ENCODE results near the gene MEF2D.

DNA sequence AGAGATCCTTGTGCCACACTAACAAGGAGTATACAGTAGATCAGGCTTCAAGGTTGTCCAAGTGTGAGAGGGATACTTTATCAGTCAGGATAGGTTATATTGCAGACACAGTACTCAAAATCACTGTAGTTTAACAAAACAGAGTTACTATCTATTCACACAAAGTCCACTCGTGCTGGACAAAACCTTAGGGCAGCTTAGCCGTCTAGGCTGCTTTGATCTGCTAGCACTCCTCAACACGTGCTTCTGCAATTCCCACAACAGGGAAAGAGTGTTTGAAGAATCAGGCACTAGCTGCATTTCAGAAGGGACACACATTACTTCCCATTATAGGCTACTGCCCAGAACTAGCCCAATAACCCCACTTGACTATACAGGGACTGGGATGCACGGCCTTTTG, 39.5 kb downstream of the MEF2D start:
- TF ChIP-seq, protein P1, sequence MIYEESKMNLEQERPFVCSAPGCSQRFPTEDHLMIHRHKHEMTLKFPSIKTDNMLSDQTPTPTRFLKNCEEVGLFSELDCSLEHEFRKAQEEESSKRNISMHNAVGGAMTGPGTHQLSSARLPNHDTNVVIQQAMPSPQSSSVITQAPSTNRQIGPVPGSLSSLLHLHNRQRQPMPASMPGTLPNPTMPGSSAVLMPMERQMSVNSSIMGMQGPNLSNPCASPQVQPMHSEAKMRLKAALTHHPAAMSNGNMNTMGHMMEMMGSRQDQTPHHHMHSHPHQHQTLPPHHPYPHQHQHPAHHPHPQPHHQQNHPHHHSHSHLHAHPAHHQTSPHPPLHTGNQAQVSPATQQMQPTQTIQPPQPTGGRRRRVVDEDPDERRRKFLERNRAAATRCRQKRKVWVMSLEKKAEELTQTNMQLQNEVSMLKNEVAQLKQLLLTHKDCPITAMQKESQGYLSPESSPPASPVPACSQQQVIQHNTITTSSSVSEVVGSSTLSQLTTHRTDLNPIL (CRISPR knock-in tag; IDR thresholded peaks at IDR 0.05; ENCODE audit: low read depth) = no peak
- no peak for TF ChIP-seq TCF4 (CRISPR knock-in tag; IDR thresholded peaks at IDR 0.05; ENCODE audit: borderline replicate concordance)
- no peak for TF ChIP-seq RARB (CRISPR knock-in tag; IDR thresholded peaks at IDR 0.05)
- no peak for TF ChIP-seq ZFP3 (CRISPR knock-in tag; IDR thresholded peaks at IDR 0.05)
- no peak for TF ChIP-seq TOX (CRISPR knock-in tag; IDR thresholded peaks at IDR 0.05; ENCODE audit: borderline replicate concordance)
- no peak for TF ChIP-seq ZNF8 (CRISPR knock-in tag; IDR thresholded peaks at IDR 0.05)
- TF ChIP-seq PPARA (CRISPR knock-in tag; IDR thresholded peaks at IDR 0.05; ENCODE audit: borderline replicate concordance) = no peak
- TF ChIP-seq, protein P2, sequence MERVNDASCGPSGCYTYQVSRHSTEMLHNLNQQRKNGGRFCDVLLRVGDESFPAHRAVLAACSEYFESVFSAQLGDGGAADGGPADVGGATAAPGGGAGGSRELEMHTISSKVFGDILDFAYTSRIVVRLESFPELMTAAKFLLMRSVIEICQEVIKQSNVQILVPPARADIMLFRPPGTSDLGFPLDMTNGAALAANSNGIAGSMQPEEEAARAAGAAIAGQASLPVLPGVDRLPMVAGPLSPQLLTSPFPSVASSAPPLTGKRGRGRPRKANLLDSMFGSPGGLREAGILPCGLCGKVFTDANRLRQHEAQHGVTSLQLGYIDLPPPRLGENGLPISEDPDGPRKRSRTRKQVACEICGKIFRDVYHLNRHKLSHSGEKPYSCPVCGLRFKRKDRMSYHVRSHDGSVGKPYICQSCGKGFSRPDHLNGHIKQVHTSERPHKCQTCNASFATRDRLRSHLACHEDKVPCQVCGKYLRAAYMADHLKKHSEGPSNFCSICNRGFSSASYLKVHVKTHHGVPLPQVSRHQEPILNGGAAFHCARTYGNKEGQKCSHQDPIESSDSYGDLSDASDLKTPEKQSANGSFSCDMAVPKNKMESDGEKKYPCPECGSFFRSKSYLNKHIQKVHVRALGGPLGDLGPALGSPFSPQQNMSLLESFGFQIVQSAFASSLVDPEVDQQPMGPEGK (CRISPR knock-in tag; IDR thresholded peaks at IDR 0.05; ENCODE audit: borderline replicate concordance) = no peak
- TF ChIP-seq SNAI2 (CRISPR knock-in tag; IDR thresholded peaks at IDR 0.05) = no peak
